ENCODE results near the gene SPRYD7.
A peak's percentile ranks its signal among the peaks of the same experiment; 100 is the strongest.
"Not testable (repeated sequence)": the region's sequence is repeated elsewhere in the genome, so short reads cannot be mapped to it uniquely, and the experiment has no call there.

Gene SPRYD7

GRCh38 chr13:49932066-49932465 is 4.1 kb downstream of the SPRYD7 start:
- no peak for DNase-seq

DNA sequence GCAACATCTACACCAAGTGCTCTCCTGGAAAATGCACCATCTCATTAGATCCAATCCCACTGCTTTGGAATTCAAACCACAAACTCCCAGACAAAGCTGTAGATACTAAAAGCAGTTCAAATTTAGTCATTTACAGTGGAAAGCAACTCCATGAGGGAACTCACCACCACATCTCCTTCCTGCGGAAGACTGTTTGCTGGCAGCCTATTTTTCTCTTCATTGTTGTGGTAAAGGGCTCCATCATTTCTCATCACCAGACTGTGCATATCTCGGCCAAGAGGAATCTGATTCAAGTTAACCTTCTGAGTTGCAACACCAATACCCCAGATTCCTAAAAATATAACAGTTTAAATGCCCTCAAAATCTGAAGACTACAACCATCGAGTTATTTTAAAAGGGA is 8.4 kb downstream of the SPRYD7 start:
- no peak for DNase-seq

GRCh38 chr13:49925881-49926418 is 10.2 kb downstream of the SPRYD7 start:
- DNase-seq = no peak

DNA sequence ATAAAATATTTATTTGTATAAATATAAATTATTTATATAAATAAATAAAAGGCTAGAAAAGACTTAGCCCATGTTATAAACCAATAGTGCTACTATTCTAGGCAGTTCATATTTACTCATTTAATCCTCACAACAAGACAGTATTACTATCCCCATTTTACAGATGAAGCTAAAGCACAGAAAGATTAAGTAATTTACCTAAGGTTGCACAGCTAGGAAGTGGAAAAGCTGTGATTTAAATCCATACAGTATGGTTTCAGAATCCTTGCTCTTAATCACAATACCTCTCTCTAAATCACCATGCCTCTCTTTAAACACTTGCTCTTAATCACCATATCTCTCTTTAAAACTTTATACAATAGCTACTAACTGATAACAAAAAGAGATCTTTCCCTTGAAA is 13.8 kb downstream of the SPRYD7 start:
- DNase-seq = no peak

DNA sequence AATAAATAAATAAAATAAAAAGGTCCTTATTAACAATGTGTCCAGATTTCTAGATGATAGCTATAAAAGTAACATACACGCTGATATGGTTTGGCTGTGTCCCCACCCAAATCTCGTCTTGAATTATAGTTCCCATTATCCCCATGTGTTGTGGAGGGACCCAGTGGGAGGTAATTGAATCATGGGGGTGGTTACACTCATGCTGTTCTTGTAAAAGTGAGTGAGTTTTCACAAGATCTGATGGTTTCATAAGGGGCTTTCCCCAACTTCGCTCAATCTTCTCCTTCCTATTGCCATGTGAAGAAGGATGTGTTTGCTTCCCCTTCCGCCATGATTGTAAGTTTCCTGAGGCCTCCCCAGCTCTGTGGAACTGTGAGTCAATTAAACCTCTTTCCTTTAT is 15.2 kb downstream of the SPRYD7 start:
- DNase-seq = not testable (repeated sequence)

GRCh38 chr13:49918106-49918505 is 18.0 kb downstream of the SPRYD7 start:
- not testable (repeated sequence) for DNase-seq

DNA sequence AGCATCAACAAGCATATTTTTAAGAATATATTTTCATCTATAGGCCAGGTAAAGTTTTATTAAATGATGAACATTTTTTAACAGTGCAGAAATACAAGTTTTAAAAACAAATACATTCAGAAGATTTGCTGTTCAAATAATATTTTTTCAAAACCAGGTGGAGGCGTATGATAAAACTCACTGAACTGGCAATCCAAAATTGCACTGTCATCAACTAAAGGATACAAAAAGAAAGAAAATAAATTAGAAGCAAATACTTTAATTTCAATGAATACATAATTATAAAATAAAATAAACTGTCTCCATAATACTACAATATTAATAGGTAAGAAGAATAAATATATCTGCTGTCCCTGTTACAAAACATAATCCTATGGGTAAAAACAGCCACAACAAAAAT is 21.2 kb downstream of the SPRYD7 start:
- DNase-seq = no peak

GRCh38 chr13:49908637-49909036 is 27.5 kb downstream of the SPRYD7 start:
- no peak for DNase-seq

DNA sequence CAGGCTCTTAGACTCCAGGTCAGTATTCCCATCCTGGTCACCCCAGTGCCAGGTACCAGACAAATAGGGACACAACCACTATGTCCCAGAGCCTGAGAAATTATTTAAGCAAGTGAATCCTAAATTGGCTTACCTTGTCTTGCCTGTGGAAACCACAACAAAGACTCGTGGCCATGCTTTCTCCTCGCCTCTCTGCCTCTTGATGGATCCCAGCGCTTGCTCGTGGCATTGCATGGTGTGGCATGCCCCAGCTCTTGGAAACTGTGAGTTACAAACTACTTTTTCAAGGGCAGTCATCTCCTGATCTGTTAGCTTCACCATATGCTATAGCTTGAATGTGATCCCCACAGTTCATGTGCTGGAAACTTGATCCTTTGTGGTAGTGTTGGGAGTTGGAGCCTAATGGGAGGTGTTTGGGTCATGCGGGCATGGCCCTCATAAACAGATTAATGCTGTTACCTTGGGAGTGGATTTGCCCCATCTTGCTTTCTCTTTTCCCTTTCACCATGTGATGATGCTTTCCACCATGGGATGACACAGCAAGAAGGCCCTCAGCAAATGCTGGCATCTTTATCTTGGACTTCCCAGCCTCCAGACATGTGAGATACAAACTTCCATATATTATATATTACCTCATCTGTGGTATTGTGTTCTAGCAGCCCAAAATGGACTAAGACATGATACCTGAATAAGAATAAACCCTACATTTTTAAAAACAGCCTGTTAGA is 31.2 kb downstream of the SPRYD7 start:
- no peak for DNase-seq

DNA sequence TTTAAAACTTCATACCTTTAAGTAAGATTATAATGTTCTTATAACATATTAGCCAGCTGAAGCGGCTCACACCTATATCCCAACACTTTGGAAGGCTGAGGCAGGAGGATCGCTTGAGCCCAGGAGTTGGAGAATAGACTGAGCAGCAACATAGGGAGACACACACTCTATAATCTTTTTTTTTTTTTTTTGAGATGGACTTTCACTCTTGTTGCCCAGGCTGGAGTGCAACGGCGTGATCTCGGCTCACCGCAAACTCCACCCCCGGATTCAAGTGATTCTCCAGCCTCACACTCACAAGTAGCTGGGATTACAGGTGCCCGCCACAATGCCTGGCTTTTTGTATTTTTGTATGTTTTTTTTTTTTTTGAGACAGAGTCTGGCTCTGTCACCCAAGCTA is 37.3 kb downstream of the SPRYD7 start:
- DNase-seq = no peak

DNA sequence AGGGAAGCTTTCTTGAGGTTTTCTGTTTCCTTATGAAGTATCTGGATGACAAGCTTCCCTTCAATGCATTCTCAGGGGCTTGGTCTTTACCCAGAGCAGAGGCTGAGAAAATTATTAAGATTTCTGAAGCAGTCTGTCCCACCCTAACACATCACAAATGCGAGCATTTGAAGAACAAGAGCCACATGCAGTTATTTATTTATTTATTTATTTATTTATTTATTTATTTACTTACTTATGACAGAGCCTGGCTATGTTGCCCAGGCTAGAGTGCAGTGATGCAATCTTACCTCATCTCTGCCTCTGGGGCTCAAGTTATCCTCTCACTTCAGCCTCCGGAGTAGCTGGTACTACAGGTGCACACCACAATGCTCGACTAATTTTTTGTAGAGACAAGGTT is 38.4 kb downstream of the SPRYD7 start:
- DNase-seq = no peak

GRCh38 chr13:49895826-49896225 is 40.3 kb downstream of the SPRYD7 start:
- no peak for DNase-seq

DNA sequence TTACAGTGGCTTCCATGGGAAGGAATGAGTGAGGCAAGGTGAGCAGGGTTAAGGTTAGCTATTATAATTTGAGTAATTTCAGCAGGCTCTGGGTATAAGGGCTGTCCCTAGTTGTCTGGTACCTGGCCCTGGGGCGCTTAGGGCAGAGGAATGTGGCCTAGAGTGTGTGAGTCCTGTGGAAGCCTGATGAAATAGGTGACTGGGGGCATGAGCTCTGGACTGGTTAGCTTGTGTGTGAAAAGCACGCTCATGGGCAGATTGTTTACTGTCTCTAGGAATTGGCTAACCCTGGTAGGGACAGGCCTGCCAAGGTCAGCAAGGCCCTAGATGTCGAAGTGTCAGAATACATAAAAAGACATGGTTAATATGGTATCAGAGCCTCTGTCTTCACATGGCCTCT is 42.5 kb downstream of the SPRYD7 start:
- no peak for DNase-seq

DNA sequence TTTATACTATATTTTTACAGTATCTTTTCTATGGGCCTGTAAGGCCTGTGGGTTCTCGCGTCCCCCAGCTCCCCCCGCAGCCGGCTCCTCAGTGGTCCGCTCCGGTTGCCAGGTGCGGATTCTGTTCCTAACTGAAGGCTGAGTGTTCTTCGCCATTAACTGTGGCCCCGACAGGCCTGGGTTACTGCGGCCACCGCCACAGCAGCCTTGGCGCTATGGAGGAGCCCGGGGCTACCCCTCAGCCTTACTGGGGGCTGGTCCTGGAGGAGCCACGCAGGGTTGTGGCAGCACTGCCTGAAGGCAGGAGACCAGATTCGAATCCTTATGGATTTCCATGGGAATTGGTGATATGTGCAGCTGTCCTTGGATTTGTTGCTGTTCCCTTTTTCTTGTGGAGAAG is 45.8 kb downstream of the SPRYD7 start:
- no peak for DNase-seq

- no peak for DNase-seq
Measured at GRCh38 chr13:49878682-49879081, 57.5 kb downstream of the SPRYD7 start.

DNA sequence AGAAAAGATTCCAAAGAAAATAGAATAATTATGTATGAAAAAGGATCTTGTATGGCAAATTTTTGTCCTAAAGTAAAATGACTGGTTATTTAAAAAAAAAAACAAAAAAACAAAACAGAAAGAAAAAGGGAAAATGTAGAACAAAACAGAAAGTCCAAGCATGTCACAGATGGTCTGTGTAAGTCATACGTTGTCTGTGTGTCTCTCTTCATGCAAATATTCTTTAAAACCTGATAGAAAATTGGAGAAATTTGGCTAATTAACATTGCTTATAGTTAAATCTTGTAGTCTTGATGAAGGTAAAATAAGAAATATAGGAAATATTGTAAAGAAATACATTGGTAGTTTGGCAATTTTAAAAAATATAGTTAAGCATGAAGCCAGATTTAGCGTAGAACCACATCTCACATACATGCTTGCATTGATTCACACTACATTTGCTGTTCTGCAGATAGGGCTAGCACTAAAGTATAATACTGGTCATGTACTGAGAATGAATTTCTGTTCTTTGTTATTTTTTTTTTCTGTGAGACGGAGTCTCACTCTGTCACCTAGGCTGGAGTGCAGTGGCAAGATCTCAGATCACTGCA is 58.4 kb downstream of the SPRYD7 start:
- peak in 1 of 2 experiments; percentile 2 for DNase-seq

GRCh38 chr13:49874430-49874829 is 61.7 kb downstream of the SPRYD7 start:
- no peak for DNase-seq

DNA sequence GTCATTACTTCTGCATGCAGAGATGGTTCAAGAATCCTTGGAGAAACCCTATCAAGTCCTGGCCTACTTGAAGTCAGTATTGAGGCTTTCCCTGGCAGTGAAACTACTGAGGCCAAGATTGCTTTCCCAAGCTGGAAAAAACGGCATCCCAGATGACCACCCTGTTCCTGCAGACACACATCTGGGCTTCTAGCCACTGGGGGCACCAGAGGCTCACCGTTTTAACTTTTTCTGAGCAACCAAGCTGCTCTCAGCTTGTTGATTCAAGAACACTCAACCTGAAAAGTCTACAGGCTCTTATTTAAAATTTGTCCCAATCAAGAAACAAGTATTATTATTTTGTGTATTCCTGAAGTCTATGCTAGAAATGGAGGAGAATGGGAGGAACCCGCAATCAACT is 66.6 kb downstream of the SPRYD7 start:
- no peak for DNase-seq

GRCh38 chr13:49867834-49868233 is 68.3 kb downstream of the SPRYD7 start:
- no peak for DNase-seq

GRCh38 chr13:49865218-49865617 is 70.9 kb downstream of the SPRYD7 start:
- no peak for DNase-seq

DNA sequence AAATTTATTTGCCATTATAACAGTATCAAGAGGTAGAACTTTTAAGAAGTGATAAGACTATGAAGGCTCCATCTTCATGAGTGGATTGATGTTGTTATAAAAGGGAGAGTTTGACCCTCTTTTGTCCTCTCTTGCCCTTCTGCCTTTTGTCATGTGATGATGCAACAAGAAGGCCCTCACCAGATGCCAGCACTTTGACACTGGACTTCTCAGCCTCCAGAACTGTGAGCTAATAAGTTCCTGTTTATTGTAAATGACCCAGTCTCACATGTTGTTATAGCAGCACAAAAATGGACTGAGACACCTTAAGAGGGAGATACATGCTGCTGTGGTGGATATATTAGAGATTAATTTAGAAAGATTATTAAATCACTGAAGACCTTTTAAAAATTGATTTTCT is 71.6 kb downstream of the SPRYD7 start:
- no peak for DNase-seq

Measured in NCI-H2081 (cell line).